H9 (cell line): ENCODE measurements around the gene ROBO1. TPM values are rescaled to one million over a fixed set of nuclear protein-coding genes. Genes with fewer than 3 reads are reported as not detected.

Experiments
- DNase-seq: peaks from one replicate; pipeline ENCODE4 v3.0.0-alpha.2; 2017
- H2AFZ ChIP-seq: one replicate; pipeline ENCODE4 v1.6.1; 2013; ENCODE audit warnings: mild to moderate bottlenecking, low read length, control low read depth, moderate library complexity
- H2AK5ac ChIP-seq: 2 replicates; pipeline ENCODE4 v1.6.1; 2013; ENCODE audit warnings: low read length, control low read depth, mixed read lengths; ENCODE audit not compliant: insufficient read length
- H2BK120ac ChIP-seq: one replicate; pipeline ENCODE4 v1.6.1; 2013; ENCODE audit warnings: low read depth, mild to moderate bottlenecking, low read length, control low read depth, inconsistent platforms; ENCODE audit not compliant: poor library complexity, severe bottlenecking
- H2BK12ac ChIP-seq: 2 replicates; pipeline ENCODE4 v1.6.1; 2013; ENCODE audit warnings: low read length, control low read depth, mixed read lengths, low read depth; ENCODE audit not compliant: insufficient read length
- H2BK15ac ChIP-seq: 2 replicates; pipeline ENCODE4 v1.6.1; 2013; ENCODE audit warnings: low read depth, low read length, control low read depth
- H2BK20ac ChIP-seq: one replicate; pipeline ENCODE4 v1.6.1; 2013; ENCODE audit warnings: low read depth, mild to moderate bottlenecking, low read length, control low read depth, inconsistent platforms; ENCODE audit not compliant: poor library complexity, severe bottlenecking
- H2BK5ac ChIP-seq: 2 replicates; pipeline ENCODE4 v1.6.1; 2013; ENCODE audit warnings: low read length, control low read depth, mixed read lengths; ENCODE audit not compliant: insufficient read length
- H3K14ac ChIP-seq: 2 replicates; pipeline ENCODE4 v1.6.1; 2013; ENCODE audit warnings: low read length, control low read depth; ENCODE audit not compliant: insufficient read depth
- H3K18ac ChIP-seq: 2 replicates; pipeline ENCODE4 v1.6.1; 2013; ENCODE audit warnings: low read depth, mild to moderate bottlenecking, mixed read lengths, low read length, control low read depth; ENCODE audit not compliant: insufficient read length
- H3K23ac ChIP-seq: 2 replicates; pipeline ENCODE4 v1.6.1; 2013; ENCODE audit warnings: low read length, control low read depth, mixed read lengths, low read depth; ENCODE audit not compliant: insufficient read length
- H3K23me2 ChIP-seq: 2 replicates; pipeline ENCODE4 v1.6.1; 2013; ENCODE audit warnings: low read depth, mild to moderate bottlenecking, mixed read lengths, low read length, control low read depth; ENCODE audit not compliant: insufficient read length, poor library complexity, severe bottlenecking
- H3K27ac ChIP-seq: 2 replicates; pipeline ENCODE4 v1.5.1; 2013; ENCODE audit warnings: low read length, control low read depth, mixed read lengths, low read depth; ENCODE audit not compliant: insufficient read length
- H3K27me3 ChIP-seq: 2 replicates; pipeline ENCODE4 v1.6.1; 2013; ENCODE audit warnings: low read length, control low read depth, inconsistent platforms; ENCODE audit not compliant: insufficient read depth
- H3K4ac ChIP-seq: 2 replicates; pipeline ENCODE4 v1.6.1; 2013; ENCODE audit warnings: low read depth, mild to moderate bottlenecking, control low read depth, inconsistent platforms, low read length, moderate library complexity
- H3K4me1 ChIP-seq: 2 replicates; pipeline ENCODE4 v1.6.1; 2013; ENCODE audit warnings: low read length, control low read depth, inconsistent platforms; ENCODE audit not compliant: insufficient read depth
- H3K4me2 ChIP-seq: 2 replicates; pipeline ENCODE4 v1.6.1; 2013; ENCODE audit warnings: low read length, control low read depth, mixed read lengths; ENCODE audit not compliant: insufficient read length, insufficient read depth
- H3K56ac ChIP-seq: 2 replicates; pipeline ENCODE4 v1.6.1; 2013; ENCODE audit warnings: low read depth, mild to moderate bottlenecking, mixed read lengths, low read length, control low read depth; ENCODE audit not compliant: insufficient read length
- H3K79me1 ChIP-seq: 2 replicates; pipeline ENCODE4 v1.6.1; 2013; ENCODE audit warnings: low read depth, mild to moderate bottlenecking, moderate library complexity, low read length, control low read depth, inconsistent platforms; ENCODE audit not compliant: insufficient read depth, poor library complexity, severe bottlenecking
- H3K79me2 ChIP-seq: 2 replicates; pipeline ENCODE4 v1.6.1; 2013; ENCODE audit warnings: low read length, control low read depth, inconsistent platforms; ENCODE audit not compliant: insufficient read depth
- H3K9ac ChIP-seq: 2 replicates; pipeline ENCODE4 v1.6.1; 2013; ENCODE audit warnings: low read length, control low read depth, mixed read lengths; ENCODE audit not compliant: insufficient read length; ENCODE audit errors: extremely low read depth
- H3K9me3 ChIP-seq: one replicate; pipeline ENCODE4 v1.6.1; 2013; ENCODE audit warnings: low read depth, low read length, inconsistent platforms; ENCODE audit not compliant: control insufficient read depth
- H3T11ph ChIP-seq: one replicate; pipeline ENCODE4 v1.6.1; 2013; ENCODE audit warnings: mild to moderate bottlenecking, low read length, control low read depth, inconsistent platforms
- H4K20me1 ChIP-seq: one replicate; pipeline ENCODE4 v1.6.1; 2013; ENCODE audit not compliant: control insufficient read depth, insufficient read length, insufficient read depth
- H4K5ac ChIP-seq: 2 replicates; pipeline ENCODE4 v1.6.1; 2013; ENCODE audit warnings: low read depth, mild to moderate bottlenecking, mixed read lengths, low read length, control low read depth; ENCODE audit not compliant: insufficient read length
- H4K8ac ChIP-seq: replicated peaks from 2 replicates; pipeline ENCODE4 v1.6.1; 2013; ENCODE audit warnings: low read length, control low read depth, mixed read lengths, low read depth; ENCODE audit not compliant: insufficient read length
- H4K91ac ChIP-seq: 2 replicates; pipeline ENCODE4 v1.6.1; 2013; ENCODE audit warnings: low read depth, mild to moderate bottlenecking, moderate library complexity, mixed read lengths, low read length, control low read depth; ENCODE audit not compliant: insufficient read length
- H3K27ac Mint-ChIP-seq, 3 experiments: 2 replicates in 2 of 3; 3 replicates in 1 of 3; pipeline ENCODE4 v1.8.0; 2020 to 2021; ENCODE audit warnings: mixed read lengths in 3 of 3, mild to moderate bottlenecking in 1 of 3, moderate library complexity in 1 of 3
- H3K27me3 Mint-ChIP-seq: 2 replicates; pipeline ENCODE4 v1.8.0; 2021; ENCODE audit warnings: low read depth, mild to moderate bottlenecking, moderate library complexity, mixed read lengths
- H3K36me3 Mint-ChIP-seq, 3 experiments: 2 replicates in 2 of 3; 3 replicates in 1 of 3; pipeline ENCODE4 v1.8.0; 2020 to 2021; ENCODE audit warnings: low read depth in 3 of 3, mixed read lengths in 3 of 3; ENCODE audit not compliant: insufficient read depth in 1 of 3
- H3K4me1 Mint-ChIP-seq, 2 experiments: 2 replicates each; pipeline ENCODE4 v1.8.0; 2020; ENCODE audit warnings: mixed read lengths in 2 of 2
- H3K4me3 Mint-ChIP-seq, 2 experiments: 2 replicates in 1 of 2; 3 replicates in 1 of 2; pipeline ENCODE4 v1.8.0; 2020 to 2021; ENCODE audit warnings: mild to moderate bottlenecking in 2 of 2, mixed read lengths in 2 of 2, moderate library complexity in 1 of 2
- H3K9me3 Mint-ChIP-seq, 2 experiments: 2 replicates in 1 of 2; 3 replicates in 1 of 2; pipeline ENCODE4 v1.8.0; 2020; ENCODE audit warnings: mild to moderate bottlenecking in 2 of 2, mixed read lengths in 2 of 2, moderate library complexity in 1 of 2
- CTCF ChIP-seq: fragments of 200-600 bp; sonication (generic); conservative IDR thresholded peaks from 3 replicates; pipeline ENCODE4 v1.8.0; 2021; ENCODE audit warnings: antibody characterized with exemption, mild to moderate bottlenecking
- WGBS: extraction: QIAGEN DNeasy Blood & Tissue Kit; methylation state at CpG from one replicate; pipeline ENCODE4 v1.1.7; 2013; ENCODE audit warnings: missing lambda C conversion rate, low lambda C conversion rate, mixed read lengths; ENCODE audit not compliant: insufficient read length; ENCODE audit errors: extremely low coverage; 5-methylcytosine and 5-hydroxymethylcytosine counted together
- total RNA-seq: library from RNA; stranded (reverse); gene quantifications from 2 replicates; pipeline ENCODE4 v1.2.1, GENCODE V29; 2021

Gene ROBO1
- total RNA-seq, 1 experiment from 2014 or later: 62.7 TPM

DNA sequence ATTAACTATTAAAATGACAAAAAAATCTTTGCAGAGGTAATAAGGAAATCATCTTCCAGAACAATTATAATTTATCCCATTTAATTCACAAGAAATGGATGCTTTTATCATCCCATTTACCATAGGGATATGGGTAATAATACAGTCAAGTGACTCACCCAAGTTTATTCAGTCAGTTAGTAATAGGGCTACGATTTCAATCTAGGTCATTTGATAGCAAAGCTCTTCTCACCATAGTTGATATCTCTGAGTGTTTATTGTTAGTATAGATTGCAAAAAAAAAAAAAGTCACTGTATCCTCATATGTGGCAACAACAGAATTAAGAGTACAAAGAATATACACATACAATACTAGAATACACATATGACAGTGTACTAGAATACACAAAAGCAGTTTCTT, 797.1 kb downstream of the ROBO1 start:
- no peak overlapping the region for H2BK120ac ChIP-seq
- no peak overlapping the region for H3K23ac ChIP-seq
- no peak overlapping the region for H2AFZ ChIP-seq
- no peaks in the 10 kb centered on the region for H4K20me1 ChIP-seq
- no peak overlapping the region for H2BK5ac ChIP-seq
- H3K27me3 ChIP-seq: no peaks in the 10 kb centered on the region
- H3K27ac Mint-ChIP-seq: no peak overlapping the region; a peak in 1 of 7 replicates
- H2AK5ac ChIP-seq: no peak overlapping the region
- H3K9me3 Mint-ChIP-seq: peaks cover 3 to 6% of the 10 kb centered on the region in 2 experiments; a peak in 3 of 5 replicates
- no peaks in the 10 kb centered on the region for H3K23me2 ChIP-seq
- no peak overlapping the region for H4K8ac ChIP-seq
- no peak overlapping the region for H3K4ac ChIP-seq
- H3K9ac ChIP-seq: no peak overlapping the region
- peaks cover 3 to 9% (median 5%) of the 10 kb centered on the region in 3 experiments; a peak in 5 of 7 replicates for H3K36me3 Mint-ChIP-seq
- no peak overlapping the region for H2BK20ac ChIP-seq
- H3K4me2 ChIP-seq: no peak overlapping the region
- no peaks in the 10 kb centered on the region for H3K79me2 ChIP-seq
- H3K27ac ChIP-seq: no peak overlapping the region
- no peak overlapping the region for H3K18ac ChIP-seq
- H3K4me1 Mint-ChIP-seq: peaks cover 18% of the 10 kb centered on the region in 2 experiments
- no peak overlapping the region for H3K56ac ChIP-seq
- no CpG with 5 or more reads among the region's 1 CpG for WGBS
- H3K27me3 Mint-ChIP-seq: no peaks in the 10 kb centered on the region
- H2BK12ac ChIP-seq: no peak overlapping the region
- H3K4me1 ChIP-seq: no peaks in the 10 kb centered on the region
- H3K14ac ChIP-seq: no peak overlapping the region
- H3K79me1 ChIP-seq: no peaks in the 10 kb centered on the region
- no peak overlapping the region for H3T11ph ChIP-seq
- H4K5ac ChIP-seq: no peak overlapping the region
- H3K9me3 ChIP-seq: no peaks in the 10 kb centered on the region
- no peak overlapping the region for H2BK15ac ChIP-seq
- no peak overlapping the region for H4K91ac ChIP-seq
- no peak for DNase-seq
- no peak overlapping the region for H3K4me3 Mint-ChIP-seq
- no peak for TF ChIP-seq CTCF
